Panc1 (cell line): ENCODE measurements around the gene RALB. TPM values are rescaled to one million over a fixed set of nuclear protein-coding genes. Genes with fewer than 3 reads are reported as not detected.
A peak's percentile ranks its signal among the peaks of the same experiment; 100 is the strongest.

ENCODE experiments used
- ATAC-seq: fragments of 200-7000 bp; cut with Tn5 transposase; 2 replicates; pipeline ENCODE4 v1.9.1; 2020; ENCODE audit warnings: mild to moderate bottlenecking, moderate library complexity
- Bru-seq: library from RNA; stranded (reverse); fragments of 400-500 nt; gene quantifications from one replicate; lab custom pipeline; 2021; lab: Mats Ljungman, UMichigan
- BruChase-seq, 2 experiments: library from RNA; stranded (reverse); fragments of 400-500 nt; gene quantifications; one replicate each; lab custom pipeline; 2021; lab: Mats Ljungman, UMichigan
- BruUV-seq: library from RNA; stranded (reverse); fragments of 400-500 nt; replicated peaks from 2 replicates; lab custom pipeline; 2021; lab: Mats Ljungman, UMichigan
- CTCF ChIA-PET: fragments of 300-600 bp; sonication (Branson Sonifier 250); formaldehyde crosslinking; loops from one replicate; lab custom pipeline; 2022; ENCODE audit warnings: antibody characterized with exemption; lab: Charles Lee
- POLR2A ChIA-PET: fragments of 300-600 bp; sonication (Branson Sonifier 250); formaldehyde crosslinking; loops from one replicate; lab custom pipeline; 2022; ENCODE audit warnings: antibody characterized with exemption; lab: Charles Lee
- DNase-seq: peaks from one replicate; pipeline ENCODE4 v3.0.0-alpha.2; 2010; ENCODE audit warnings: low read depth, low spot score
- H3K27ac ChIP-seq: 2 replicates; pipeline ENCODE4 v1.5.1; 2011; ENCODE audit warnings: mild to moderate bottlenecking, low read length, inconsistent platforms
- H3K27me3 ChIP-seq: fragments of 200-500 bp; sonication (Bioruptor generic); 2 replicates; pipeline ENCODE4 v1.6.0; 2014; ENCODE audit warnings: low read length, inconsistent platforms; ENCODE audit not compliant: control insufficient read depth, insufficient read depth
- H3K36me3 ChIP-seq: fragments of 200-500 bp; sonication (Bioruptor generic); 2 replicates; pipeline ENCODE4 v1.5.1; 2014; ENCODE audit warnings: inconsistent platforms, mild to moderate bottlenecking, low read length, moderate library complexity; ENCODE audit not compliant: control insufficient read depth, insufficient read depth
- H3K4me1 ChIP-seq: 2 replicates; pipeline ENCODE4 v1.5.1; 2011; ENCODE audit warnings: inconsistent platforms, mild to moderate bottlenecking, low read length, moderate library complexity; ENCODE audit not compliant: control insufficient read depth, insufficient read depth
- H3K4me3 ChIP-seq, 2 experiments: 2 replicates each; pipeline ENCODE4 v1.5.1; 2011 to 2012; ENCODE audit warnings: low read depth in 2 of 2, low read length in 2 of 2, mild to moderate bottlenecking in 2 of 2, inconsistent platforms in 1 of 2, moderate library complexity in 1 of 2
- H3K9me3 ChIP-seq: fragments of 200-500 bp; sonication (Bioruptor generic); 2 replicates; pipeline ENCODE4 v1.5.1; 2014; ENCODE audit warnings: low read depth, mild to moderate bottlenecking, inconsistent platforms, low read length, moderate library complexity; ENCODE audit not compliant: control insufficient read depth, insufficient read depth
- POLR2AphosphoS5 ChIP-seq: IDR thresholded peaks from 2 replicates; pipeline ENCODE4 v1.6.1; 2012; ENCODE audit warnings: mild to moderate bottlenecking, low read depth, low read length, moderate library complexity
- SIN3A ChIP-seq: IDR thresholded peaks from 2 replicates; pipeline ENCODE4 v1.6.1; 2012; ENCODE audit warnings: low read depth, mild to moderate bottlenecking, low read length, moderate library complexity, borderline replicate concordance; ENCODE audit not compliant: insufficient read depth
- TCF7L2 ChIP-seq: IDR thresholded peaks from 2 replicates; pipeline ENCODE4 v1.6.1; 2011; ENCODE audit warnings: mild to moderate bottlenecking, low read depth, low read length, inconsistent platforms
- in situ Hi-C: cut with HindIII; loops from 2 replicates; pipeline ENCODE4 v1.10.0; 2016; ENCODE audit warnings: low sequenced_read_pairs, low pct_unique_long_range_greater_than_20kb
- intact Hi-C: fragments of 100-400 bp; cut with micrococcal nuclease; formaldehyde crosslinking; loops from one replicate; pipeline ENCODE4 v1.10.0; 2022; ENCODE audit not compliant: unreplicated experiment
- long read RNA-seq: library from polyadenylated mRNA; unstranded; transcript quantifications from one replicate; pipeline ENCODE4 v2.0.0, GENCODE V29; 2021; ENCODE audit not compliant: unreplicated experiment
- polyA plus RNA-seq: library from polyadenylated mRNA; unstranded; fragments of >200 nt; gene quantifications from one replicate; pipeline ENCODE4 v1.2.1, GENCODE V29; 2012; ENCODE audit warnings: missing spikeins; ENCODE audit not compliant: insufficient read length
- total RNA-seq: library from RNA; stranded (reverse); gene quantifications from one replicate; pipeline ENCODE4 v1.2.1, GENCODE V29; 2021; ENCODE audit not compliant: unreplicated experiment
- TF ChIP-seq, protein P1 (sequence below): fragments of 450-650 bp; IDR thresholded peaks from 2 replicates; pipeline ENCODE4 v1.5.1; 2017; ENCODE audit warnings: mild to moderate bottlenecking
- TF ChIP-seq, protein P2 (sequence below), 2 experiments: IDR thresholded peaks; 2 replicates each; pipeline ENCODE4 v1.6.1; 2011 to 2012; ENCODE audit warnings: low read depth in 2 of 2, control low read depth in 1 of 2, low read length in 1 of 2, mild to moderate bottlenecking in 1 of 2, moderate library complexity in 1 of 2; ENCODE audit not compliant: insufficient read depth in 1 of 2

RALB gene, protein sequence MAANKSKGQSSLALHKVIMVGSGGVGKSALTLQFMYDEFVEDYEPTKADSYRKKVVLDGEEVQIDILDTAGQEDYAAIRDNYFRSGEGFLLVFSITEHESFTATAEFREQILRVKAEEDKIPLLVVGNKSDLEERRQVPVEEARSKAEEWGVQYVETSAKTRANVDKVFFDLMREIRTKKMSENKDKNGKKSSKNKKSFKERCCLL
- total RNA-seq, result 47.8 TPM
- 68.5 TPM for polyA plus RNA-seq
- Bru-seq, nascent RNA, result percentile 77 among the genes with signal in this experiment
- BruChase-seq, experiment 1, labeled RNA remaining after a 2-hour chase, result percentile 78 among the genes with signal in this experiment
- BruChase-seq, experiment 2, labeled RNA remaining after a 6-hour chase, result percentile 85 among the genes with signal in this experiment
- long read RNA-seq, transcript RALB-203 (5 exons, 1,252 nt), result minor isoform, 65 of 235 reads
- long read RNA-seq, transcript RALB-201 (5 exons, 2,344 nt), result major isoform, 125 of 235 reads
- long read RNA-seq, partial matches to known transcripts, result 19 of 235 reads
- long read RNA-seq, other reads (novel, unspliced or antisense), result 24 of 235 reads

DNA sequence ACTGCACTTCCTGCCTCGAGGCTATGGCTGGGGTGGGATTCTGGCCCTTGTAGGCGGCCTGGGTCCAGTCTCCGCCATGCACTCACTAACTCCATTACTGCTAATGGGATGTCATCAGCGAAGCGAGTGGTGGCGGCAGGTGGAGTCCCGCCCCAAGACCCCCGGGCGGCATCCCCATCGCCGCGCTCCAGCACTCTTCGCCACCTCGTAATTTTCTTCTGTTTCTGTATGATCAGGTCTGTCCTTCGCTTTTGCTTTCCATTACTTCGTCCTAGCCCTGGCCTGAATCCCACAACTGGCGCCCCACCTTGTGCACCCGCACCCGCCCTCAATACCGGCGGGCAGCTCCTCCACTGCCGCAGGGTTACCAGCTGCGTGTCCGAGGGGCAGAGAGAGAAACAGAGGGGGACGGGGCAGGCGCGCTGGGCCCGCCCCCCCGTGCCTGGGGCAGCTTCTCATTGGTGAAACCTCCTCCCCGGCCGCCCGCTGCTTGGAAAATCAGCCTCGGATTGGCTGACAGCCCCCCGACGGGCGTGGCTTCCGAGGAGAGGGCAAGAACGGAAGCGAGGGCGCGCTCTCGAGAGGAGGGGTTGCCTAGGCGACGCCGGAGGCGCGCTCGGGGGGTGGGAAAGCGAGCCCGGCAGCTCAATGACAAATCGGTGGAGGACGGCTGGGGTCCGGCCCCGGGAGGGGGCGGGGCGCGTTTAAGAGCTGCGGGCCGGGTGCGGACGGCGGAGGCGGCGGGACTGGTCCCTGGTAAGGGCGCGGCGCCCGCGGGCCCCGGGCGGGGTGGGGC, at the start of gene RALB:
TSS of gene RALB (plus strand) at position 628 of the 796 bp plus-strand sequence. CDS start 25,813 bp downstream, outside the sequence.
- in situ Hi-C loops, result no loop called here
- TF ChIP-seq POLR2AphosphoS5, result peak; percentile 56; the same call in 1 of the 2 replicates
- TF ChIP-seq, protein P1, sequence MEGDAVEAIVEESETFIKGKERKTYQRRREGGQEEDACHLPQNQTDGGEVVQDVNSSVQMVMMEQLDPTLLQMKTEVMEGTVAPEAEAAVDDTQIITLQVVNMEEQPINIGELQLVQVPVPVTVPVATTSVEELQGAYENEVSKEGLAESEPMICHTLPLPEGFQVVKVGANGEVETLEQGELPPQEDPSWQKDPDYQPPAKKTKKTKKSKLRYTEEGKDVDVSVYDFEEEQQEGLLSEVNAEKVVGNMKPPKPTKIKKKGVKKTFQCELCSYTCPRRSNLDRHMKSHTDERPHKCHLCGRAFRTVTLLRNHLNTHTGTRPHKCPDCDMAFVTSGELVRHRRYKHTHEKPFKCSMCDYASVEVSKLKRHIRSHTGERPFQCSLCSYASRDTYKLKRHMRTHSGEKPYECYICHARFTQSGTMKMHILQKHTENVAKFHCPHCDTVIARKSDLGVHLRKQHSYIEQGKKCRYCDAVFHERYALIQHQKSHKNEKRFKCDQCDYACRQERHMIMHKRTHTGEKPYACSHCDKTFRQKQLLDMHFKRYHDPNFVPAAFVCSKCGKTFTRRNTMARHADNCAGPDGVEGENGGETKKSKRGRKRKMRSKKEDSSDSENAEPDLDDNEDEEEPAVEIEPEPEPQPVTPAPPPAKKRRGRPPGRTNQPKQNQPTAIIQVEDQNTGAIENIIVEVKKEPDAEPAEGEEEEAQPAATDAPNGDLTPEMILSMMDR, result no peak
- Histone ChIP-seq H3K27me3 (no peaks in the 10 kb centered on the region), H3K4me1 (peaks cover 16% of the 10 kb centered on the region), H3K9me3 (no peaks in the 10 kb centered on the region; the same call in 1 of the 2 replicates), H3K27ac (peak within 1 kb of the TSS; percentile 90), H3K36me3 (no peaks in the 10 kb centered on the region; the same call in none of the 2 replicates), H3K4me3 (peak within 1 kb of the TSS; percentile 94 to 96)
- ATAC-seq (peak; percentile 96), DNase-seq (peak; percentile 81)
- CTCF ChIA-PET, result interaction anchor here (1.3 kb wide), 1 partner anchor 61 kb away, joined by 5 read pairs; no protein-coding TSS in a partner anchor
- intact Hi-C loops, result no loop called here
- no TSS peak for BruUV-seq
- POLR2A ChIA-PET, result interaction anchor here (0.6 to 0.8 kb wide), 5 partner anchors 36 to 239 kb away, joined by 3 to 4 read pairs (median 3); partner anchors contain the start of gene EPB41L5

DNA sequence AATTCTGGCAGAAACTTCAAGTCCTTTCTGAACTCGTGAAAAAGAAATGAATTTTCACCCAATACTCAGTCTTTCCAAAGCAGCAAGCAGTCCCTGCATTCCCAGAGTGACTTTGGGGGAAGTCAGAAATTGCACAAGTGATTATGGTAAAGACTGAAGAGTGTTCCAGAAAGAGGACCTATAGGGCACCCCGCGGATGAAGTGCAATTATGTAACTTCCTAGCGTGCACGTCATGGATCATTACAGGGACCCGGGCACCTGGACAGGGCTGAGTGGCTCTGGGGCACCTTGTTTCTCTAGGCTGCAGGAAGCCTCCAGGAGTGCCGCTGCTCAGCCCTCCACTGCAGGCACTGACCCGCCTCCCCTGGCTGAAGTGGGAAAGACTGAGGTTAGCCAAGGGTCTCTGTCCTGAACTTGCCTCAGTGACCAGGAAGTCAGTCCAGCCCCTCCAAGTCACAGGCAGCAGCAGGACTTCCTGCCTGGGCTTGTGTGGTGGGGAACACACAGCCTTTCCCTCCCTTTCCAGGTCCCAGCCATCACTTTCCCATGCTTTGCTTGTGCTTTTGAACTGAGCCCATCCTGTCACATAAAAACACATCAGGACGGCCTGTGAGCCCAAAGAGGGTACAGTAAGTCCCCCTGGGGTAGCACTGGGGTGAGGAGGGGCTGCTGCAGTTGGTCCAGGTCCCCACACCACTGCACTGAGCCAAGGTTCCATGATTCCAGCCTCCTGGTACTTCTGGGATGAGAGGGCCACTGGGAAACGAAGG, 49.2 kb upstream of the RALB start:
- no peaks in the 10 kb centered on the region for H3K27me3 ChIP-seq
- H3K4me1 ChIP-seq, result no peaks in the 10 kb centered on the region
- CTCF ChIA-PET, result no interaction called here
- no peak overlapping the region for H3K4me3 ChIP-seq
- in situ Hi-C loops (no loop called here), intact Hi-C loops (no loop called here)
- H3K36me3 ChIP-seq, result no peaks in the 10 kb centered on the region
- DNase-seq, result no peak
- H3K27ac ChIP-seq, result no peak overlapping the region
- peak; percentile 24; the same call in 1 of the 2 replicates for ATAC-seq
- no TSS peak for BruUV-seq
- no peaks in the 10 kb centered on the region for H3K9me3 ChIP-seq
- TF ChIP-seq SIN3A, result no peak
- TF ChIP-seq, protein P2, sequence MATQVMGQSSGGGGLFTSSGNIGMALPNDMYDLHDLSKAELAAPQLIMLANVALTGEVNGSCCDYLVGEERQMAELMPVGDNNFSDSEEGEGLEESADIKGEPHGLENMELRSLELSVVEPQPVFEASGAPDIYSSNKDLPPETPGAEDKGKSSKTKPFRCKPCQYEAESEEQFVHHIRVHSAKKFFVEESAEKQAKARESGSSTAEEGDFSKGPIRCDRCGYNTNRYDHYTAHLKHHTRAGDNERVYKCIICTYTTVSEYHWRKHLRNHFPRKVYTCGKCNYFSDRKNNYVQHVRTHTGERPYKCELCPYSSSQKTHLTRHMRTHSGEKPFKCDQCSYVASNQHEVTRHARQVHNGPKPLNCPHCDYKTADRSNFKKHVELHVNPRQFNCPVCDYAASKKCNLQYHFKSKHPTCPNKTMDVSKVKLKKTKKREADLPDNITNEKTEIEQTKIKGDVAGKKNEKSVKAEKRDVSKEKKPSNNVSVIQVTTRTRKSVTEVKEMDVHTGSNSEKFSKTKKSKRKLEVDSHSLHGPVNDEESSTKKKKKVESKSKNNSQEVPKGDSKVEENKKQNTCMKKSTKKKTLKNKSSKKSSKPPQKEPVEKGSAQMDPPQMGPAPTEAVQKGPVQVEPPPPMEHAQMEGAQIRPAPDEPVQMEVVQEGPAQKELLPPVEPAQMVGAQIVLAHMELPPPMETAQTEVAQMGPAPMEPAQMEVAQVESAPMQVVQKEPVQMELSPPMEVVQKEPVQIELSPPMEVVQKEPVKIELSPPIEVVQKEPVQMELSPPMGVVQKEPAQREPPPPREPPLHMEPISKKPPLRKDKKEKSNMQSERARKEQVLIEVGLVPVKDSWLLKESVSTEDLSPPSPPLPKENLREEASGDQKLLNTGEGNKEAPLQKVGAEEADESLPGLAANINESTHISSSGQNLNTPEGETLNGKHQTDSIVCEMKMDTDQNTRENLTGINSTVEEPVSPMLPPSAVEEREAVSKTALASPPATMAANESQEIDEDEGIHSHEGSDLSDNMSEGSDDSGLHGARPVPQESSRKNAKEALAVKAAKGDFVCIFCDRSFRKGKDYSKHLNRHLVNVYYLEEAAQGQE (IDR thresholded peaks at IDR 0.05; ENCODE audit: insufficient read depth in 1 of 2, low read depth in 2 of 2, low read length in 1 of 2), result no peak
- TF ChIP-seq TCF7L2, result no peak
- TF ChIP-seq, protein P1, result no peak
- TF ChIP-seq POLR2AphosphoS5, result no peak
- POLR2A ChIA-PET, result interaction anchor here (0.6 kb wide), 1 partner anchor 465 kb away, joined by 3 read pairs; no protein-coding TSS in a partner anchor
